ENCODE results near the gene NRXN3. TPM values are rescaled to one million over a fixed set of nuclear protein-coding genes. Genes with fewer than 3 reads are reported as not detected.
A peak's percentile ranks its signal among the peaks of the same experiment; 100 is the strongest.

The NRXN3 gene
- total RNA-seq, 1 donor from 2014 or later, result 18.0 TPM

DNA sequence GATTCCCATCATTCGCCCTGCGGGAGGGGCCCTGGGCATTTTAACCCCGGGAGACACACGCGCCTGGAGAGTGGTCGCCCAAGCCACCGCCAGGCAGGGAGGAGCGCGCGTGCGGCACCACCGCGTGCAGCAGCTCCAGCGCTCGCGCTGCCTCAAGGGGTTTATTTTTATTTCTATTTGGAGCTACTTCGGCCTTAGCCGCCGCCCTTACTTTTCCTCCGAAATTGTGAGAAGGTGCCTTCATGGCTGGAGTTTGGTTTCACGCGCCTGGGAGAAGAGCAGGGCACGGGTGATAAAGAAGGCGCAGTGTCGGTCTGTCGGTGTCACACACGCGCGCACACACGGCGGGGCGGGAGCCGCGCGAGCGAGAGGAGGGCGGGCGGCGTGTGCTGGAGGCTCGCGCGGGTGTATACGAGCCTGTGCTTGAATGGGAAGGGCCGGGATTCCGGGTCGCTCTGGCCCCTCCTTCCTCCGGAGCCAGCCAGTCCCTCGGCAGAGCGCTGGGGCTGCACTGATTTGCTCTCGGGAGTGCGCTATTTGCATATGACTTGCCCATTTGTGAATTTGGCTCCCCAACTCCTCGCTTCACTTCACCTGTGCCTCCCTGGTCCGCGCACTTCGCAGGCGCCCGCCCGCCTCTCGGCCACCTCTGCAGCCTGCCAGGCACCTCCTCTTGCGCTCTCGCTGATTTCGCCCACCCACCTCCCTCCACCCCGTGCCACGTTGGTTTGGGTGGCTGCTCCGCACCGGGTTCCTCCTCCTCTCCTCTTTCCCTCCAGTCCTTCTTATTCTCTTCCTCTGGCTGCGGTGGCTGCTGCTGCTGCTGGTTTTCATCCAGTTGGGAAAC lies 1108.8 kb downstream of the NRXN3 start:
- Histone ChIP-seq H3K36me3 (ENCODE audit: insufficient read depth, low read length) (no peaks in the 10 kb centered on the region), H2AFZ (ENCODE audit: low read depth, low read length) (peak overlapping the region; percentile 81), H3K4me1 (ENCODE audit: insufficient read depth, low read length) (peaks cover 13% of the 10 kb centered on the region), H4K20me1 (ENCODE audit: insufficient read depth, low read length) (no peaks in the 10 kb centered on the region), H3K9me3 (ENCODE audit: insufficient read depth, low read depth, low read length) (no peaks in the 10 kb centered on the region), H3K4me2 (ENCODE audit: low read length) (peak overlapping the region; percentile 99), H3K4me3 (ENCODE audit: insufficient read depth, low read depth, low read length) (peak overlapping the region; percentile 76), H3K79me2 (ENCODE audit: insufficient read depth, low read length) (no peaks in the 10 kb centered on the region), H3K9ac (ENCODE audit: low read length) (peak overlapping the region; percentile 72), H3K27me3 (ENCODE audit: insufficient read depth, low read length) (peaks cover 20% of the 10 kb centered on the region), H3K27ac (ENCODE audit: low read depth, low read length) (no peak overlapping the region)
- TF ChIP-seq EZH2 (IDR thresholded peaks at IDR 0.05; ENCODE audit: insufficient read depth, low read length), result no peak
- TF ChIP-seq, protein P1, sequence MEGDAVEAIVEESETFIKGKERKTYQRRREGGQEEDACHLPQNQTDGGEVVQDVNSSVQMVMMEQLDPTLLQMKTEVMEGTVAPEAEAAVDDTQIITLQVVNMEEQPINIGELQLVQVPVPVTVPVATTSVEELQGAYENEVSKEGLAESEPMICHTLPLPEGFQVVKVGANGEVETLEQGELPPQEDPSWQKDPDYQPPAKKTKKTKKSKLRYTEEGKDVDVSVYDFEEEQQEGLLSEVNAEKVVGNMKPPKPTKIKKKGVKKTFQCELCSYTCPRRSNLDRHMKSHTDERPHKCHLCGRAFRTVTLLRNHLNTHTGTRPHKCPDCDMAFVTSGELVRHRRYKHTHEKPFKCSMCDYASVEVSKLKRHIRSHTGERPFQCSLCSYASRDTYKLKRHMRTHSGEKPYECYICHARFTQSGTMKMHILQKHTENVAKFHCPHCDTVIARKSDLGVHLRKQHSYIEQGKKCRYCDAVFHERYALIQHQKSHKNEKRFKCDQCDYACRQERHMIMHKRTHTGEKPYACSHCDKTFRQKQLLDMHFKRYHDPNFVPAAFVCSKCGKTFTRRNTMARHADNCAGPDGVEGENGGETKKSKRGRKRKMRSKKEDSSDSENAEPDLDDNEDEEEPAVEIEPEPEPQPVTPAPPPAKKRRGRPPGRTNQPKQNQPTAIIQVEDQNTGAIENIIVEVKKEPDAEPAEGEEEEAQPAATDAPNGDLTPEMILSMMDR (IDR thresholded peaks at IDR 0.05; ENCODE audit: insufficient read depth, low read depth, low read length), result no peak
- FAIRE-seq, result no peak
- no peaks in the 10 kb centered on the region for H3K9me3 Mint-ChIP-seq (ENCODE audit: unreplicated experiment)
- H3K4me1 Mint-ChIP-seq (ENCODE audit: low read depth, unreplicated experiment), result peaks cover 15% of the 10 kb centered on the region
- DNase-seq (ENCODE audit: low read depth), result peak; percentile 92
- H3K4me3 Mint-ChIP-seq (ENCODE audit: unreplicated experiment), result peak overlapping the region; percentile 98
- H3K36me3 Mint-ChIP-seq (ENCODE audit: low read depth, unreplicated experiment), result no peaks in the 10 kb centered on the region
- H3K27me3 Mint-ChIP-seq (ENCODE audit: low read depth, unreplicated experiment), result peaks cover 21% of the 10 kb centered on the region
- peak overlapping the region; percentile 88 for H3K27ac Mint-ChIP-seq (ENCODE audit: unreplicated experiment)

DNA sequence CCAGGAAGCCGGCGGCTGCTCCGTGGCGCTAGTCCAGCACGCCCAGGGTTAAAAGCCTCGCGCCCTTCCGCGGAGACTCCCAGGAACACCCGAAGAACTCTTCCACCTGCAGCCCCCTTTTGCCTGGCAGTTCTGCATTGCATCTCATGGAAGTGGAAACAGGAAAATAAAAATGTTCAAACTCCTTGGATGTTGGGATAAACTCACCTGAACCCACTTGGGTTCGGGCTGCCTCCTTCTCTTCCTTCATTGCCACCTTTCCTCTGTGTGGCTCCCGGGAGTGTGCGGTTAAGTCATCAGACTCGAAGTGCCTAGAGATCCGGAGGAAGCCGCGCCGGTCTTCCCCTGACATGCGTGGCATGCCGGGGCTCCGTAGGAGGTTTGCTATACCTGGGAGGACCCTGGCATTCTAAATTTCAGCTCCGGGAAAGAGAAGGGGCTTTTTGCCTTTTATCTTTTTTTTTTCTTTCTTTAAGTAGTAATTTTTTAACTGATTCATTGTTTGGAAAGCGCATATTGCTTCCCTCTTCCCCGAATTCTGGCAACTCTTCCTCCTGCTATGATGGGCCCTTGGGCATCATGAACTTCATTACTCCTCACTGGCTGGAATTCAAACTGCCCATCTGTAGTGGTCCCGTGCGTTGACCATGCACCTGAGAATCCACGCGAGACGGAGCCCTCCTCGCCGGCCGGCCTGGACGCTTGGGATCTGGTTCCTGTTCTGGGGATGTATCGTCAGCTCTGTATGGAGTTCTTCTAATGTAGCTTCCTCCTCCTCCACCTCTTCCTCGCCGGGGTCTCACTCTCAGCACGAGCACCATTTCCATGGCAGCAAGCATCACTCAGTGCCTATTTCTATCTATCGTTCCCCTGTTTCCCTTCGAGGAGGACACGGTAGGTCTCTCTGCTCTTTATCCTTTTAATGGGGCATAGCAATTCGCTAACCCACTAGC lies 1109.7 kb downstream of the NRXN3 start:
- TF ChIP-seq, protein P1 (IDR thresholded peaks at IDR 0.05; ENCODE audit: insufficient read depth, low read depth, low read length), result no peak
- no peak for TF ChIP-seq EZH2 (IDR thresholded peaks at IDR 0.05; ENCODE audit: insufficient read depth, low read length)
- Histone ChIP-seq H3K4me2 (ENCODE audit: low read length) (peak overlapping the region; percentile 99), H4K20me1 (ENCODE audit: insufficient read depth, low read length) (no peaks in the 10 kb centered on the region), H3K27ac (ENCODE audit: low read depth, low read length) (no peak overlapping the region), H2AFZ (ENCODE audit: low read depth, low read length) (peak overlapping the region; percentile 81), H3K79me2 (ENCODE audit: insufficient read depth, low read length) (no peaks in the 10 kb centered on the region), H3K9me3 (ENCODE audit: insufficient read depth, low read depth, low read length) (no peaks in the 10 kb centered on the region), H3K4me1 (ENCODE audit: insufficient read depth, low read length) (peaks cover 13% of the 10 kb centered on the region), H3K27me3 (ENCODE audit: insufficient read depth, low read length) (peaks cover 20% of the 10 kb centered on the region), H3K36me3 (ENCODE audit: insufficient read depth, low read length) (no peaks in the 10 kb centered on the region), H3K9ac (ENCODE audit: low read length) (peak overlapping the region; percentile 72), H3K4me3 (ENCODE audit: insufficient read depth, low read depth, low read length) (peak overlapping the region; percentile 76)
- no peaks in the 10 kb centered on the region for H3K36me3 Mint-ChIP-seq (ENCODE audit: low read depth, unreplicated experiment)
- peak overlapping the region; percentile 98 for H3K4me3 Mint-ChIP-seq (ENCODE audit: unreplicated experiment)
- peaks cover 17% of the 10 kb centered on the region for H3K4me1 Mint-ChIP-seq (ENCODE audit: low read depth, unreplicated experiment)
- no peaks in the 10 kb centered on the region for H3K9me3 Mint-ChIP-seq (ENCODE audit: unreplicated experiment)
- FAIRE-seq (no peak), DNase-seq (ENCODE audit: low read depth) (no peak)
- H3K27me3 Mint-ChIP-seq (ENCODE audit: low read depth, unreplicated experiment), result peaks cover 21% of the 10 kb centered on the region
- peak overlapping the region; percentile 88 for H3K27ac Mint-ChIP-seq (ENCODE audit: unreplicated experiment)

Measured in astrocyte (in vitro differentiated cells and primary cell).